ENCODE measurements around the gene GTPBP6.
"Not testable (repeated sequence)": the region's sequence is repeated elsewhere in the genome, so short reads cannot be mapped to it uniquely, and the experiment has no call there.

The GTPBP6 gene

GRCh38 chrX:290476-291166 lies 28.0 kb downstream of the GTPBP6 start:
- no peak for DNase-seq

GRCh38 chrX:288561-288991 lies 30.0 kb downstream of the GTPBP6 start:
- DNase-seq, result no peak

- DNase-seq, result no peak
Measured at GRCh38 chrX:287670-288069, 30.9 kb downstream of the GTPBP6 start.

GRCh38 chrX:285076-285677 lies 33.4 kb downstream of the GTPBP6 start:
- no peak for DNase-seq

- DNase-seq, result peak; percentile 92
Measured at GRCh38 chrX:283115-283845, 35.3 kb downstream of the GTPBP6 start.

- DNase-seq, result not testable (repeated sequence)
Measured at GRCh38 chrX:282000-282681, 36.5 kb downstream of the GTPBP6 start.

- DNase-seq, result peak in 1 of 2 donors; percentile 39
Measured at GRCh38 chrX:281166-281999, 37.2 kb downstream of the GTPBP6 start, which contains the start of gene PLCXD1. PLCXD1 (plus strand) TSS chrX:281381; CDS start chrX:284188, 2,807 bp downstream.

- not testable (repeated sequence) for DNase-seq
Measured at GRCh38 chrX:280722-281121, 37.9 kb downstream of the GTPBP6 start.

- not testable (repeated sequence) for DNase-seq
Measured at GRCh38 chrX:279757-280604, 38.6 kb downstream of the GTPBP6 start.

- peak; percentile 33 to 44 for DNase-seq
Measured at GRCh38 chrX:276581-277201, 41.9 kb downstream of the GTPBP6 start.

- peak; percentile 43 to 62 for DNase-seq
Measured at GRCh38 chrX:275967-276580, 42.5 kb downstream of the GTPBP6 start.

- no peak for DNase-seq
Measured at GRCh38 chrX:275476-275966, 43.1 kb downstream of the GTPBP6 start.

- DNase-seq, result no peak
Measured at GRCh38 chrX:274904-275475, 43.6 kb downstream of the GTPBP6 start.

- DNase-seq, result peak in 1 of 2 donors; percentile 12
Measured at GRCh38 chrX:270848-271367, 47.7 kb downstream of the GTPBP6 start.

GRCh38 chrX:267771-268261 lies 50.8 kb downstream of the GTPBP6 start:
- DNase-seq, result peak in 1 of 2 donors; percentile 9

GRCh38 chrX:265502-265901 lies 53.1 kb downstream of the GTPBP6 start:
- no peak for DNase-seq

- no peak for DNase-seq
Measured at GRCh38 chrX:264634-265455, 53.8 kb downstream of the GTPBP6 start.

GRCh38 chrX:264006-264405 lies 54.6 kb downstream of the GTPBP6 start:
- peak in 1 of 2 donors; percentile 14 for DNase-seq

All from stimulated activated CD4-positive, alpha-beta T cell treated with anti-CD3 and anti-CD28 coated beads, Interleukin-2, amount 100 ng/mL, for 24 hours (primary cell).